Measurements from ENCODE around the gene CARMIL3.

DNA sequence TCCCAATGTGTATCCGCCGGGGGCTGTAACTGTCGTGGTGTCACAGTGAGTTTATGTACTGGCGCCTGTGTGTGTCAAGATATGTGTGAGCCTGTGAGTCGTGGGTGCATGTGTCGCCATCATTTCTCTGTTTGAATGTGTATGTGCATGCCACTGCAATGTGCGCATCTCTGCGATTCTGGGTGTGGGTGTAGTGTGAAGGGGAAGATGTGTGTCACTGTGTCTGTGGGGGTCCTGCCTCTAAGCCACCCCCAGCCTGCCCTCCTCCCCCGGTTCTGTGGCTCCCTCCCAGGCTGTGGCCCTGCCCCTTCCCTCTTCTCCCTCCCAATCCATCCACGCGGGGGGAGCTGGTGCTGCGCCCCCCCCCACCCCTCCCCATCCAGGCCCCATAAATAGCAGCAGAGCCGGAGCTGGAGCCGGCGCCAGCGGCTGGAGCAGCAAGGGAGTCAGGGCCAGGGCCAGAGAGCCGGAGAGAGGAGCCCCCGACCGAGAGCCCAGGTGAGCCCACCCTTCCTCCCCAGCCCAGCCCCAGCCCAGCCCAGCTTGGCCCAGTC lies 19.4 kb downstream of the CARMIL3 start, which contains the start of gene CPNE6:
- TF ChIP-seq, protein P1, sequence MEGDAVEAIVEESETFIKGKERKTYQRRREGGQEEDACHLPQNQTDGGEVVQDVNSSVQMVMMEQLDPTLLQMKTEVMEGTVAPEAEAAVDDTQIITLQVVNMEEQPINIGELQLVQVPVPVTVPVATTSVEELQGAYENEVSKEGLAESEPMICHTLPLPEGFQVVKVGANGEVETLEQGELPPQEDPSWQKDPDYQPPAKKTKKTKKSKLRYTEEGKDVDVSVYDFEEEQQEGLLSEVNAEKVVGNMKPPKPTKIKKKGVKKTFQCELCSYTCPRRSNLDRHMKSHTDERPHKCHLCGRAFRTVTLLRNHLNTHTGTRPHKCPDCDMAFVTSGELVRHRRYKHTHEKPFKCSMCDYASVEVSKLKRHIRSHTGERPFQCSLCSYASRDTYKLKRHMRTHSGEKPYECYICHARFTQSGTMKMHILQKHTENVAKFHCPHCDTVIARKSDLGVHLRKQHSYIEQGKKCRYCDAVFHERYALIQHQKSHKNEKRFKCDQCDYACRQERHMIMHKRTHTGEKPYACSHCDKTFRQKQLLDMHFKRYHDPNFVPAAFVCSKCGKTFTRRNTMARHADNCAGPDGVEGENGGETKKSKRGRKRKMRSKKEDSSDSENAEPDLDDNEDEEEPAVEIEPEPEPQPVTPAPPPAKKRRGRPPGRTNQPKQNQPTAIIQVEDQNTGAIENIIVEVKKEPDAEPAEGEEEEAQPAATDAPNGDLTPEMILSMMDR (conservative IDR thresholded peaks at IDR 0.05; ENCODE audit: low read length): no peak
- TF ChIP-seq EZH2phosphoT487 (IDR thresholded peaks at IDR 0.05; ENCODE audit: borderline replicate concordance, low read depth, low read length): no peak

All from OCI-LY7 (cell line).